NCI-H1092 (cell line): ENCODE measurements around the gene TIMP3.

Experiments used
- DNase-seq: peaks from one replicate; lab custom pipeline; 2025; lab: John Stamatoyannopoulos, UW

TIMP3 gene

DNA sequence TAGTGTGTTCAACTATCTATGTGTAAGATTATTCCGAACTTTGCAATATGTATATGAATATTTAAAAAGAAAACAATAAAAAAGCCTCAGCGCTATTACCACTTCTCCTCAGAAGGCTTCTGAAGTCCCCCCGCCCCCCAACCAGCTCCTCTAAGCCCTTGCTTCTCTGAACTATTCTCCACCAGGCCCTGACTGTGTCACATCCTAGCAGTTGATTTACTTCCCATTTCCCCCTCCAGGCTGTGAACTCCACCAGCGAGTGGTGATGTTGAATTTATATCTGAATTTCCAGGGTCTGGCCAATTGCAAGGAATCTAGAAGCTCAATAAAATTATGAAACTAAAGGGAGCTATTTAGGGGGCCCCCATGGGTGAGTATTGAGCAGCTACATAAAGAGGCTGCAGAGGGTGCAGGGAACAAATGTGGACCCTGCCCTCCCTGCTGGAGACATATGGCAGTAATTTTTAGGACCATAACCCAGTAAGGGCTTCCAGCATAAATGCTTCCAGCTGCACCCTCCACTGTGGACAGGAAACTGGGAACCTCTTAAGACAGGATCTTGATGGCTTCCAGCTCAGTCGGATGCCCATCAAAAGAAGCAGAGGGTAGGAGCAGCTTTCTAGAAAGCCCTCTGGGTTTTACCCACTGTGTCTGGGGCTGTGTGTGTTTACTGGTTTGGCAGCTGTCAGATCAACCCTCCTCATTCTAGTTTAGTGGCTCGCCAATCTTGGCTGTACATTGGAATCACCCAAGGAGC is 81.4 kb downstream of the TIMP3 start:
- DNase-seq: no peak

DNA sequence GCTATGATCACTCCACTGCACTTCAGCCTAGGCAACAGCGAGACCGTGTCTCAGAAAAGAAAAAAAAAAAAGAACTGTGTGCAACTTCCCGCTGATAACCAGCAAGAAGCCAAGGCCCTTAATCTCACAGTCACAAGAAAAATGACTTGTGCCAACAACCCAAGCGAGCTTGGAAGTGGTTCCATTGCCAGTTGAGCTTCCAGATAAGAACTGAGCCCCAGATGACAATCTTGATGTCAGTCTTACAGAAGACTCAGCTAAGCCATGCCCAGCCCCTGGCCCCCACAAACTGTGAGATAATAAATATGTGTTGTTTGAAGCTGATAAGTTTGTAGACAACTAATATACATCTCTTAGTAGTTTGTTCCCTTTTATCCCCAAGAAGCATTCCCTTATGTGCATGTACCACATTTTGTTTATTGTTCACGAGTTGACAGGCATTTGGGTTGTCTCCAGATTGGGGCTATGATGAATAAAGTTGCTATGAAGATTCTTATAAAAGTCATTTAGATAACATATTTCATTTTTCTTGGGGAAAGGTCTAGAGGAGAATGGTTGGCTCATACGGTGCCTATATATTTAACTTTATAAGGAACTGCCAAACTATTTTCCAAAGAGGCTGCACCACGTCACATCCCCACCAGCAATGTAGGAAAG is 85.9 kb downstream of the TIMP3 start:
- DNase-seq: no peak

DNA sequence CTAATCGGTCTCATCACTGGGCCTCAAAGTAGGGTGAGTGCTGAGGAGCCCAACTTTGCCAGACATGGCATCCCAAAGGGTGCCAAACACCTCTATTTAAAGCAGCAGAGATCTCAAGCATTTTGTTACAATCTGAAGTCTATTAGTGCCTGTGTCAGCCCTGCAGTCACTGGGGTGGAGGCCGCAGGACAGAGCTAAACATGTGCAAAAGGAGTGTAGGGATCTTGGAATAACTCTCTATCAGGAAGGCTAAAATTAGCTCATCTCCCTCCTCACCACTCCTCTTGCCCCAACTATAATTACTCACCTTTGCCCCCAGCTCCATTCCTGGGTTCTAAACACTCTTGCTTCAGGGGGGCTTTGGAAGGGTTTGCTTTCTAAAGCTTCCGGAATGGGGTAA is 87.5 kb downstream of the TIMP3 start:
- DNase-seq: no peak

DNA sequence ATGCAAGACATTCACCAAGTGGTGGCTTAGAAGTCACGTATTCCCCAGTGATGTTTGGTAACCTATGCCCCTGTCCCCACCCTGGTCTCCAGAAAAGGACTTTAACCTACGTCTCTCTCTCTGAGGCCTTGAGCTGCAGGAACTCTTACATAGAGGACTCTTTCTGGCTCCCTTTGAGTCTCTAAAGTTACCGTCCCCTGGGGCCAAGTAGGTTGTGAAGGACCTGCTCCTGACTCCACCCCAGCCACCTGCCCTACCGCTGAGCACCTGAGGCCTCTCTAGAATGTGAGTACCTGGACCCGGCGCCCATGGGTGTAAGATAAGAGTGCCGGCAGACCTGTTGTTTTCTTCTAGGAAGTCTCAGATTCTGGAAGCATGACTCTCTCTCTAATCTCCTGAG is 95.4 kb downstream of the TIMP3 start:
- no peak for DNase-seq

DNA sequence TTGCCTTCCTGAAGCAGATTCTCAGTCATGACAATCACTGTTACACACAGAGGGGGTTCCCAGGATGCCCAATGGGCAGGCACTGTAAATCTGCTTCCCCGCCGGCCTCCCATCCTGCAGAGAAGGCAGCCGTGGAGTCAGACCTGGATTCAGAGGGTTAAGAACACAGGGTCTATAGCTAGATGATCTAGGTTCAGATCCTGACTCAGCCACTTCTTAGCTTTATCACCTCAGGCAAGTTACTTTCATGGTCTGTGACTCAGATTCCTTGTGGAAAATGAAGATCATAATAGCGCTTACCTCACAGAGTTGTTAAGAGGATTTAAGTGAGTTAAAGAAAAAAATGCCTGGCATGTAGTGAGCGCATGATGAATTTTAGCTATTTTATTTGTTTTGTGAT is 95.9 kb downstream of the TIMP3 start:
- no peak for DNase-seq

DNA sequence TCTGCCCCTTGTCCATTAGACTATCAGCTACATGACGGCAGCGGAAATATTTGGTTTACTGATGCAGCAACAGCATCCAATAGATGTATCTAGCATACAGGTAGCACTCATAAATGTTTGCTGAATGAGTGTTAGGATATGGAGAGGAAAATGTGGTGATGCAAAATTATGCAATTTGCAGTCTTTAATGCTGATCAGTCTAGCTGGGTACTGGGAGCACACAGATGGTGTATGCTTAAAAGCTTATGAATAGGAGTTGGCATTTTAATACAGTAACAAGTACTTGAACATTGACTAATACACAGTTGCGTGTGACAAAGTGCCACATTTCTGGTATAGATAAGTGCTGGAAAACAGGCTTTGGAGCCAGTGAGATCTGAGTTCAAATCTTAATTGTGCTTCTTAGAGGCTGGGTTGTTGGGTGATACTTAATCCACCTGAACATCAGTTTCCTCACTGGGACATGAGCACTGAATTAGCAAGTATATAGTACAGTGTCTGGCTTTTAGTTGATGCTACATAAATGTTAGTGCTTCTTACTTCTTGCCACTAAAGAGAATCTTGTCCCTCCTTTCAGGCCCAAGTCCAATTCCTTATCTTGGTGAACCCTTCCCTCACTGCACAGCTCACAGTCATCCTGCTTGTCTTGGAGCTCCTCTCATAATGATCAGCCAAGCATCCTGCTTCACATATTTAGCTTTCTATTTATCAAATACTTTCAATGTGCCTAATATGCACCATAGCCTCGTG is 99.6 kb downstream of the TIMP3 start:
- DNase-seq: no peak

DNA sequence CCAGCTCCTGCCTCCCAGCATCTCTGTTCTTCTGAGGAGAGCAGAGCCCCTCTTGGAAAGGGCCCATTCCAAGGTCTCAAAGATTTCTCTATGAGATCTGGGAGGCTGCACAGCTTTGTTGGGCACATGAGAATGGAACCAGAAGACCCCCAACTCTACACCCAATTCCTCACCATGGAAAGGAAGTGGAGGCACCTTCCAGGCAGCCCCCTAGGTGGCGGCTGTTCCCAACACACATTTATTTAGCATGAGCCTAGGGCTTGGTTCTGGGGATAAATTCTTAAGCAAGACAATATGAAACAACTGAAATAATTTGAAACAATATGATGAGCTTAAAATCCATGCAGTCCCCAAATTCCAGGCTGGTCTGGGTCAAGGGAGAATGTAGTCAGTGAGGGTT is 100.4 kb downstream of the TIMP3 start:
- DNase-seq: no peak

DNA sequence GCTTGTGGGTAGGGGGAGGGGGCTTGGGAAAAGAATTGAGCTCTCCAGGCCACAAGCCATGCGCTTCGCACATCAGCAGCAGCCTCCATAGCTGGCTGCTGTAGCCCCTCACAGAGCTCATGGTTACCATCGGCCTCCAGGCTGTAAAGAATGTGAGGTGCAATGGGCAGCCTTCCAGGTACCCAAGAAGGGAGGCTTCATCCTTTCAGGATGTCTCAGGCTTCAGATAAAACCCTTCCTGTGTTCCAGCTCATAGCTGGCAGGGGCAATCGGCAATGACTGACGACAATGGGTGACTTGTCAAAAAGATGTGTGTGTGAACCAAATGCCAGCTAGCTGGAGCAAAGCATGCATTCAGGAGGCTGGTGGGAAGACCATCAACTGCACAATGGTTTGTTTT is 102.0 kb downstream of the TIMP3 start:
- DNase-seq: no peak

DNA sequence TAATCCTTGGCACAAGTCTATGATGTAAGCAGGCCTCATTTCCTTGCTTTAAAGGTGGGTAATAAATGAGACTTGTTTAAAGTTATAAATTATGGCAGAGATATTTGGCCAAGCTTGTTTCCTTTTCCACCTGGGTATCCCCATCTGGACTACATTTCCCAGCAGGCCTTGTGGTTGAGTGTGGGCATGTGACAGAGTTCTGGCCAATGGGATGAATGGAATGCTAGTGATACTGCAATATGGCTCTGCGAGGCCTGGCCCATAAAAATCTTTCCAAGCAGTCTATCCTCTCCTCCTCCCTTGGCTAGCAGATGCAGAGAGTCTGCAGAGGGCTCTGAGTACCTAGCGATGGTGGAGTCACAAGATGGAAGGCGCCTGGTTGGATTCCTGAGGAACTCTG is 102.5 kb downstream of the TIMP3 start:
- no peak for DNase-seq

DNA sequence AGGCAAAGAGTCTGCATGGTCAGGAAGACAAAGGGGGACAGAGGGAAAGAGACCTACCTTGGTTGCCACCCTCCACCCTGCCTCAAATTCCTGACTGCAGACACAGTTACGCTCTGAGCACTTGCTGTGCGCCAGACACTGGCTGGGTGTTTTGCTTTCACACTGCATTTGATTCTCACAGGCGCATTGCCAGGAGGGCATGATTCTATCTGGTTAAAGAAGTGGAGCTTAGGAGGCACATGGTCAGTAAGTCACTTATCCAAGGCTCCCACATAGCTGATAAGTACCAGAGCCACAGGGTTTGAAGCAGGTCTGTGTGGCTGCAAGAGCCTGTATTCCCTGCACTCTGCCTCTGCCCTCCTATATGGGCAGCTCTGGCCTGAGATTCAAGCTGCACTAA is 103.9 kb downstream of the TIMP3 start:
- DNase-seq: no peak

DNA sequence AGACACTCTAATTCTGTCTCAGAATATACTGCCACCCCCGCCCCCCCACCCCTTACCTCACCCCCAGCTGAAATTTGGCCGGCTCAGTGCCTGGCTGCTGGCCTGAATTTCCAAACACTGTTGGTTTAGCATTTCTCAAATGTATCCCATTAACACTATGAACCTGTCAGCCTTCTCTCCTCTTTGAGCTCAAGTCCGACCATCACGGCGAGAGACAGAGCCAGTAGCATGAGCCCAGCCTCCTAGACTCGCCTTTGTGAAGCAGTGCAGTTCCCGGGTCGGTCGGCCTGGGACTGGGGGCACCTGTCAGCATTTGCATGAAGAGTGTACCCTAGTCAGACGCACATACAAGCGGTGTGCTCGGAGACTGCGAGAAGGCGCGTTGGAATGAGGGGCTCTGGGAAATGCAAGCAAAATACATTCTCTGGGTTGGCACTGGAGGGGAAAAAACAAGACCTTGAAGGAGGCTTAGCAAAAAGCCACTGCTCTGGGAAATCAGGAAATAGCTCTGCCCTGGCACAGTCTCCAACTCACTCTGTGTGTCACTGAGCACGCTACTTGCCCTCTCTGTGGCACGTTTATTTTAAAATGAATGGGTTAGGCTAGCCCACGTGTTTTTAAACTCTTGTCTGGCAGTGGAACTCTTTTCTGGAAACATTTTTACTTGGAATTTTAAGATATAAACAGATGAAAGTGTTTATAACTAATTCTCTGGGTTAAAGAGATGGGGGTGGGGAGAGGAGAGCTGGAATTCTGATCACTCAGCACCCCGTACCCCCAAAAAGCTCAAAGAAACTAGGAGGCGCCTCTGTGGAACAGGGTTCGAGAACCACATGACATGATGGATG is 108.3 kb downstream of the TIMP3 start:
- no peak for DNase-seq

DNA sequence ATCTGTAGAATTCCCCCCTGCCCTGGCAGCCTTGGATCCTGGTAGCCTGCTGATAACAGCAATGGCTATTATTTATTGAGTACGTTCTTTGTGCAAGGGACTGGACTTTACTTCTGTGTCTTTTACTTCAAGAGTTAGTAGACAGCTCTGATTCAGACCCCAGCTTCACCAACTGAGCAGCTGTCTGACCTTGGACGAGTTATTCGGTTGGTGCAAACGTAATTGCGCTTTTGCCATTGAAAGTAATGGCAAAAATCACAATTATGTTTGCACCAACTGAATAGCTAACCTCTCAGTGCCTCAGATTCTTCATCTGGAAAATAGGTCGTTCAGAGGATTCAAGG is 108.9 kb downstream of the TIMP3 start:
- no peak for DNase-seq

DNA sequence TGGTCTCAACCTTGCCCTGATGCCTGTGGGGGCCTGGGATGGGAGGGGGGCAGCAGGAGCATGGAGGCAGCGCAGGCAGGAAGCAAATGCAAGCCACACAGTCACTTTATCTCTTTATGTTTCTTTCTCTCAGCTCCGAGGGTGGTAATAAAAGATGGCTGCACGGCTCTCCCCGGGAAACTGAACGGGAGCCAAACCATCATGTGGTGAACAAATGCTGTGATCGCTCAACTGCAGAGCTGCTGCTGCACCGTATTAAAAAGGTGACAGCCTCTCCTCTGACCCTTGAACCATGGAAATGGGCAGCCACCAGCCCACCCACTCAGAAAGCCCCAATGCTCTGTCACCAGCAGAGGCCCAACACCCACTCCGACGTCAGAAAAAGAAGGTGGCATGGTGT is 110.0 kb downstream of the TIMP3 start:
- no peak for DNase-seq
